ENCODE results near the gene AMPD2. TPM values are rescaled to one million over a fixed set of nuclear protein-coding genes. Genes with fewer than 3 reads are reported as not detected.

AMPD2 gene
- total RNA-seq, 1 experiment from 2014 or later, result 79.8 TPM

DNA sequence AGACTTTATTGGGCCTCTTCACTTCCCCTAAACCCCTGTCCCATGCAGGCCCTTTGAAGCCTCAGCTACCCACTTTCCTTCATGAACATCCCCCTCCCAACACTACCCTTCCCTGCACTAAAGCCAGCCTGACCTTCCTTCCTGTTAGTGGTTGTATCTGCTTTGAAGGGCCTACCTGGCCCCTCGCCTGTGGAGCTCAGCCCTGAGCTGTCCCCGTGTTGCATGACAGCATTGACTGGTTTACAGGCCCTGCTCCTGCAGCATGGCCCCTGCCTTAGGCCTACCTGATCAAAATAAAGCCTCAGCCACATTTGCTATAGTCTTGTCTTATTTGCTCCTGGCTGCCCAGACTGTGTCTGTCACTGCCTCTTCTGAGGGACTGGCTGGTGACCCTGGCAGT, 41.8 kb downstream of the AMPD2 start:
- TF ChIP-seq HMGA2 (CRISPR knock-in tag; IDR thresholded peaks at IDR 0.05) (no peak), MYBL2 (CRISPR knock-in tag; IDR thresholded peaks at IDR 0.05) (no peak), MXD4 (CRISPR knock-in tag; IDR thresholded peaks at IDR 0.05; ENCODE audit: borderline replicate concordance) (no peak), SMAD3 (CRISPR knock-in tag; IDR thresholded peaks at IDR 0.05; ENCODE audit: borderline replicate concordance) (no peak), ZNF317 (CRISPR knock-in tag; IDR thresholded peaks at IDR 0.05; ENCODE audit: borderline replicate concordance, low read depth) (no peak), SOX15 (CRISPR knock-in tag; IDR thresholded peaks at IDR 0.05) (no peak), PRRX2 (CRISPR knock-in tag; IDR thresholded peaks at IDR 0.05) (no peak), SMAD4 (CRISPR knock-in tag; IDR thresholded peaks at IDR 0.05) (no peak), ZNF671 (CRISPR knock-in tag; IDR thresholded peaks at IDR 0.05) (no peak)
- TF ChIP-seq, protein P1, sequence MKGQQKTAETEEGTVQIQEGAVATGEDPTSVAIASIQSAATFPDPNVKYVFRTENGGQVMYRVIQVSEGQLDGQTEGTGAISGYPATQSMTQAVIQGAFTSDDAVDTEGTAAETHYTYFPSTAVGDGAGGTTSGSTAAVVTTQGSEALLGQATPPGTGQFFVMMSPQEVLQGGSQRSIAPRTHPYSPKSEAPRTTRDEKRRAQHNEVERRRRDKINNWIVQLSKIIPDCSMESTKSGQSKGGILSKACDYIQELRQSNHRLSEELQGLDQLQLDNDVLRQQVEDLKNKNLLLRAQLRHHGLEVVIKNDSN (CRISPR knock-in tag; IDR thresholded peaks at IDR 0.05), result no peak
- TF ChIP-seq, protein P2, sequence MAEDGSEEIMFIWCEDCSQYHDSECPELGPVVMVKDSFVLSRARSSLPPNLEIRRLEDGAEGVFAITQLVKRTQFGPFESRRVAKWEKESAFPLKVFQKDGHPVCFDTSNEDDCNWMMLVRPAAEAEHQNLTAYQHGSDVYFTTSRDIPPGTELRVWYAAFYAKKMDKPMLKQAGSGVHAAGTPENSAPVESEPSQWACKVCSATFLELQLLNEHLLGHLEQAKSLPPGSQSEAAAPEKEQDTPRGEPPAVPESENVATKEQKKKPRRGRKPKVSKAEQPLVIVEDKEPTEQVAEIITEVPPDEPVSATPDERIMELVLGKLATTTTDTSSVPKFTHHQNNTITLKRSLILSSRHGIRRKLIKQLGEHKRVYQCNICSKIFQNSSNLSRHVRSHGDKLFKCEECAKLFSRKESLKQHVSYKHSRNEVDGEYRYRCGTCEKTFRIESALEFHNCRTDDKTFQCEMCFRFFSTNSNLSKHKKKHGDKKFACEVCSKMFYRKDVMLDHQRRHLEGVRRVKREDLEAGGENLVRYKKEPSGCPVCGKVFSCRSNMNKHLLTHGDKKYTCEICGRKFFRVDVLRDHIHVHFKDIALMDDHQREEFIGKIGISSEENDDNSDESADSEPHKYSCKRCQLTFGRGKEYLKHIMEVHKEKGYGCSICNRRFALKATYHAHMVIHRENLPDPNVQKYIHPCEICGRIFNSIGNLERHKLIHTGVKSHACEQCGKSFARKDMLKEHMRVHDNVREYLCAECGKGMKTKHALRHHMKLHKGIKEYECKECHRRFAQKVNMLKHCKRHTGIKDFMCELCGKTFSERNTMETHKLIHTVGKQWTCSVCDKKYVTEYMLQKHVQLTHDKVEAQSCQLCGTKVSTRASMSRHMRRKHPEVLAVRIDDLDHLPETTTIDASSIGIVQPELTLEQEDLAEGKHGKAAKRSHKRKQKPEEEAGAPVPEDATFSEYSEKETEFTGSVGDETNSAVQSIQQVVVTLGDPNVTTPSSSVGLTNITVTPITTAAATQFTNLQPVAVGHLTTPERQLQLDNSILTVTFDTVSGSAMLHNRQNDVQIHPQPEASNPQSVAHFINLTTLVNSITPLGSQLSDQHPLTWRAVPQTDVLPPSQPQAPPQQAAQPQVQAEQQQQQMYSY (CRISPR knock-in tag; IDR thresholded peaks at IDR 0.05), result no peak
- TF ChIP-seq, protein P3, sequence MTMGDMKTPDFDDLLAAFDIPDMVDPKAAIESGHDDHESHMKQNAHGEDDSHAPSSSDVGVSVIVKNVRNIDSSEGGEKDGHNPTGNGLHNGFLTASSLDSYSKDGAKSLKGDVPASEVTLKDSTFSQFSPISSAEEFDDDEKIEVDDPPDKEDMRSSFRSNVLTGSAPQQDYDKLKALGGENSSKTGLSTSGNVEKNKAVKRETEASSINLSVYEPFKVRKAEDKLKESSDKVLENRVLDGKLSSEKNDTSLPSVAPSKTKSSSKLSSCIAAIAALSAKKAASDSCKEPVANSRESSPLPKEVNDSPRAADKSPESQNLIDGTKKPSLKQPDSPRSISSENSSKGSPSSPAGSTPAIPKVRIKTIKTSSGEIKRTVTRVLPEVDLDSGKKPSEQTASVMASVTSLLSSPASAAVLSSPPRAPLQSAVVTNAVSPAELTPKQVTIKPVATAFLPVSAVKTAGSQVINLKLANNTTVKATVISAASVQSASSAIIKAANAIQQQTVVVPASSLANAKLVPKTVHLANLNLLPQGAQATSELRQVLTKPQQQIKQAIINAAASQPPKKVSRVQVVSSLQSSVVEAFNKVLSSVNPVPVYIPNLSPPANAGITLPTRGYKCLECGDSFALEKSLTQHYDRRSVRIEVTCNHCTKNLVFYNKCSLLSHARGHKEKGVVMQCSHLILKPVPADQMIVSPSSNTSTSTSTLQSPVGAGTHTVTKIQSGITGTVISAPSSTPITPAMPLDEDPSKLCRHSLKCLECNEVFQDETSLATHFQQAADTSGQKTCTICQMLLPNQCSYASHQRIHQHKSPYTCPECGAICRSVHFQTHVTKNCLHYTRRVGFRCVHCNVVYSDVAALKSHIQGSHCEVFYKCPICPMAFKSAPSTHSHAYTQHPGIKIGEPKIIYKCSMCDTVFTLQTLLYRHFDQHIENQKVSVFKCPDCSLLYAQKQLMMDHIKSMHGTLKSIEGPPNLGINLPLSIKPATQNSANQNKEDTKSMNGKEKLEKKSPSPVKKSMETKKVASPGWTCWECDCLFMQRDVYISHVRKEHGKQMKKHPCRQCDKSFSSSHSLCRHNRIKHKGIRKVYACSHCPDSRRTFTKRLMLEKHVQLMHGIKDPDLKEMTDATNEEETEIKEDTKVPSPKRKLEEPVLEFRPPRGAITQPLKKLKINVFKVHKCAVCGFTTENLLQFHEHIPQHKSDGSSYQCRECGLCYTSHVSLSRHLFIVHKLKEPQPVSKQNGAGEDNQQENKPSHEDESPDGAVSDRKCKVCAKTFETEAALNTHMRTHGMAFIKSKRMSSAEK (CRISPR knock-in tag; IDR thresholded peaks at IDR 0.05; ENCODE audit: borderline replicate concordance), result no peak
- TF ChIP-seq, protein P4, sequence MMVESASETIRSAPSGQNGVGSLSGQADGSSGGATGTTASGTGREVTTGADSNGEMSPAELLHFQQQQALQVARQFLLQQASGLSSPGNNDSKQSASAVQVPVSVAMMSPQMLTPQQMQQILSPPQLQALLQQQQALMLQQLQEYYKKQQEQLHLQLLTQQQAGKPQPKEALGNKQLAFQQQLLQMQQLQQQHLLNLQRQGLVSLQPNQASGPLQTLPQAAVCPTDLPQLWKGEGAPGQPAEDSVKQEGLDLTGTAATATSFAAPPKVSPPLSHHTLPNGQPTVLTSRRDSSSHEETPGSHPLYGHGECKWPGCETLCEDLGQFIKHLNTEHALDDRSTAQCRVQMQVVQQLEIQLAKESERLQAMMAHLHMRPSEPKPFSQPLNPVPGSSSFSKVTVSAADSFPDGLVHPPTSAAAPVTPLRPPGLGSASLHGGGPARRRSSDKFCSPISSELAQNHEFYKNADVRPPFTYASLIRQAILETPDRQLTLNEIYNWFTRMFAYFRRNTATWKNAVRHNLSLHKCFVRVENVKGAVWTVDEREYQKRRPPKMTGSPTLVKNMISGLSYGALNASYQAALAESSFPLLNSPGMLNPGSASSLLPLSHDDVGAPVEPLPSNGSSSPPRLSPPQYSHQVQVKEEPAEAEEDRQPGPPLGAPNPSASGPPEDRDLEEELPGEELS (CRISPR knock-in tag; IDR thresholded peaks at IDR 0.05), result no peak
- TF ChIP-seq, protein P5, sequence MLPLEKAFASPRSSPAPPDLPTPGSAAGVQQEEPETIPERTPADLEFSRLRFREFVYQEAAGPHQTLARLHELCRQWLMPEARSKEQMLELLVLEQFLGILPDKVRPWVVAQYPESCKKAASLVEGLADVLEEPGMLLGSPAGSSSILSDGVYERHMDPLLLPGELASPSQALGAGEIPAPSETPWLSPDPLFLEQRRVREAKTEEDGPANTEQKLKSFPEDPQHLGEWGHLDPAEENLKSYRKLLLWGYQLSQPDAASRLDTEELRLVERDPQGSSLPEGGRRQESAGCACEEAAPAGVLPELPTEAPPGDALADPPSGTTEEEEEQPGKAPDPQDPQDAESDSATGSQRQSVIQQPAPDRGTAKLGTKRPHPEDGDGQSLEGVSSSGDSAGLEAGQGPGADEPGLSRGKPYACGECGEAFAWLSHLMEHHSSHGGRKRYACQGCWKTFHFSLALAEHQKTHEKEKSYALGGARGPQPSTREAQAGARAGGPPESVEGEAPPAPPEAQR (CRISPR knock-in tag; IDR thresholded peaks at IDR 0.05), result no peak
- ChIA-PET POLR2A (no interaction called here), CTCF (interaction anchor here (1.5 to 3.9 kb wide), 3 partner anchors 21 to 323 kb away, joined by 4 to 12 read pairs (median 5); partner anchors contain the start of gene AHCYL1)
- Mint-ChIP-seq H3K4me3 (no peak overlapping the region), H3K27ac (no peak overlapping the region), H3K4me1 (0 out of 2 replicates have a peak, but pooled peaks cover 3% of the 10 kb centered on the region), H3K27me3 (ENCODE audit: low read depth) (no peaks in the 10 kb centered on the region; the same call in 1 of the 2 replicates), H3K36me3 (no peaks in the 10 kb centered on the region), H3K9me3 (no peaks in the 10 kb centered on the region)
- ATAC-seq (no peak), DNase-seq (ENCODE audit: low spot score) (no peak)
